Activated naive CD8-positive, alpha-beta T cell treated with anti-CD3 and anti-CD28 coated beads for 36 hours (primary cell): Measurements from ENCODE around the gene G6PC1. TPM values are rescaled to one million over a fixed set of nuclear protein-coding genes. Genes with fewer than 3 reads are reported as not detected.
"Not testable (repeated sequence)": the region's sequence is repeated elsewhere in the genome, so short reads cannot be mapped to it uniquely, and the experiment has no call there.

Experiments
- DNase-seq: peaks from one replicate; pipeline ENCODE4 v3.0.0; 2021
- H3K27ac Mint-ChIP-seq: one replicate; pipeline ENCODE4 v1.8.0; 2022; ENCODE audit warnings: mild to moderate bottlenecking, moderate library complexity, mixed read lengths
- H3K27me3 Mint-ChIP-seq: one replicate; pipeline ENCODE4 v1.8.0; 2022; ENCODE audit warnings: mild to moderate bottlenecking, mixed read lengths
- H3K36me3 Mint-ChIP-seq: one replicate; pipeline ENCODE4 v1.8.0; 2021; ENCODE audit warnings: mild to moderate bottlenecking, mixed read lengths
- H3K4me1 Mint-ChIP-seq: one replicate; pipeline ENCODE4 v1.8.0; 2021; ENCODE audit warnings: mixed read lengths
- H3K4me3 Mint-ChIP-seq: one replicate; pipeline ENCODE4 v1.8.0; 2022; ENCODE audit warnings: mild to moderate bottlenecking, moderate library complexity, mixed read lengths
- H3K9me3 Mint-ChIP-seq: one replicate; pipeline ENCODE4 v1.8.0; 2022; ENCODE audit warnings: mixed read lengths
- total RNA-seq, 2 experiments: library from RNA; stranded (reverse); gene quantifications; one replicate each; pipeline ENCODE4 v1.2.3, GENCODE V29; 2021

Gene G6PC1
- total RNA-seq, 2 experiments from 2014 or later, result not detected

GRCh38 chr17:42866631-42867575 lies 33.7 kb upstream of the G6PC1 start:
- Mint-ChIP-seq H3K9me3 (no peaks in the 10 kb centered on the region), H3K4me1 (no peaks in the 10 kb centered on the region), H3K27ac (no peak overlapping the region), H3K27me3 (peaks cover 6% of the 10 kb centered on the region), H3K4me3 (no peak overlapping the region), H3K36me3 (no peaks in the 10 kb centered on the region)
- DNase-seq, result no peak

GRCh38 chr17:42867694-42868261 lies 32.8 kb upstream of the G6PC1 start:
- not testable (repeated sequence) for H3K27me3 Mint-ChIP-seq

GRCh38 chr17:42868338-42868737 lies 32.3 kb upstream of the G6PC1 start:
- no peak overlapping the region for H3K4me3 Mint-ChIP-seq
- H3K36me3 Mint-ChIP-seq, result no peaks in the 10 kb centered on the region

More at GRCh38 chr17:42867694-42868261, 32.8 kb upstream of the G6PC1 start:
- H3K36me3 Mint-ChIP-seq, H3K27ac Mint-ChIP-seq, DNase-seq, H3K4me1 Mint-ChIP-seq, H3K9me3 Mint-ChIP-seq, H3K4me3 Mint-ChIP-seq: not testable (repeated sequence)

GRCh38 chr17:42871647-42872046 lies 29.0 kb upstream of the G6PC1 start:
- Mint-ChIP-seq H3K36me3 (no peaks in the 10 kb centered on the region), H3K4me3 (no peak overlapping the region), H3K27me3 (peaks cover 8% of the 10 kb centered on the region), H3K27ac (no peak overlapping the region), H3K4me1 (no peaks in the 10 kb centered on the region), H3K9me3 (no peaks in the 10 kb centered on the region)
- DNase-seq, result no peak

More at GRCh38 chr17:42868338-42868737, 32.3 kb upstream of the G6PC1 start:
- DNase-seq, result no peak
- H3K27ac Mint-ChIP-seq, result no peak overlapping the region
- no peaks in the 10 kb centered on the region for H3K4me1 Mint-ChIP-seq
- no peaks in the 10 kb centered on the region for H3K9me3 Mint-ChIP-seq
- H3K27me3 Mint-ChIP-seq, result peaks cover 11% of the 10 kb centered on the region

GRCh38 chr17:42872251-42872965 lies 28.2 kb upstream of the G6PC1 start:
- no peaks in the 10 kb centered on the region for H3K9me3 Mint-ChIP-seq
- no peak overlapping the region for H3K4me3 Mint-ChIP-seq
- peaks cover 4% of the 10 kb centered on the region for H3K27me3 Mint-ChIP-seq
- no peaks in the 10 kb centered on the region for H3K36me3 Mint-ChIP-seq
- H3K4me1 Mint-ChIP-seq, result no peaks in the 10 kb centered on the region
- no peak overlapping the region for H3K27ac Mint-ChIP-seq
- no peak for DNase-seq

GRCh38 chr17:42873315-42873714 lies 27.3 kb upstream of the G6PC1 start:
- no peak overlapping the region for H3K27ac Mint-ChIP-seq
- peaks cover 4% of the 10 kb centered on the region for H3K27me3 Mint-ChIP-seq
- H3K36me3 Mint-ChIP-seq, result no peaks in the 10 kb centered on the region
- no peaks in the 10 kb centered on the region for H3K4me1 Mint-ChIP-seq
- H3K9me3 Mint-ChIP-seq, result no peaks in the 10 kb centered on the region
- no peak for DNase-seq
- no peak overlapping the region for H3K4me3 Mint-ChIP-seq

- H3K27me3 Mint-ChIP-seq, H3K4me3 Mint-ChIP-seq, H3K27ac Mint-ChIP-seq, H3K4me1 Mint-ChIP-seq, H3K36me3 Mint-ChIP-seq, DNase-seq, H3K9me3 Mint-ChIP-seq: not testable (repeated sequence)
Observed at GRCh38 chr17:42873932-42874695, 26.5 kb upstream of the G6PC1 start.

- H3K27me3 Mint-ChIP-seq, result peaks cover 13% of the 10 kb centered on the region
- no peak overlapping the region for H3K4me3 Mint-ChIP-seq
- no peaks in the 10 kb centered on the region for H3K36me3 Mint-ChIP-seq
- no peak for DNase-seq
- no peaks in the 10 kb centered on the region for H3K4me1 Mint-ChIP-seq
- no peaks in the 10 kb centered on the region for H3K9me3 Mint-ChIP-seq
- no peak overlapping the region for H3K27ac Mint-ChIP-seq
Observed at GRCh38 chr17:42877037-42877436, 23.6 kb upstream of the G6PC1 start.

- Mint-ChIP-seq H3K36me3 (no peaks in the 10 kb centered on the region), H3K9me3 (no peaks in the 10 kb centered on the region), H3K27ac (no peak overlapping the region), H3K4me1 (no peaks in the 10 kb centered on the region), H3K4me3 (no peak overlapping the region), H3K27me3 (peaks cover 9% of the 10 kb centered on the region)
- DNase-seq, result no peak
Observed at GRCh38 chr17:42878123-42878880, 22.3 kb upstream of the G6PC1 start.

GRCh38 chr17:42878924-42879595 lies 21.5 kb upstream of the G6PC1 start:
- H3K27ac Mint-ChIP-seq, result no peak overlapping the region
- no peaks in the 10 kb centered on the region for H3K4me1 Mint-ChIP-seq
- no peaks in the 10 kb centered on the region for H3K9me3 Mint-ChIP-seq
- DNase-seq, result no peak
- H3K4me3 Mint-ChIP-seq, result no peak overlapping the region
- no peaks in the 10 kb centered on the region for H3K36me3 Mint-ChIP-seq
- H3K27me3 Mint-ChIP-seq, result peaks cover 9% of the 10 kb centered on the region

- Mint-ChIP-seq H3K36me3 (no peaks in the 10 kb centered on the region), H3K9me3 (no peaks in the 10 kb centered on the region), H3K27me3 (peaks cover 9% of the 10 kb centered on the region), H3K4me1 (no peaks in the 10 kb centered on the region), H3K27ac (no peak overlapping the region), H3K4me3 (no peak overlapping the region)
- no peak for DNase-seq
Observed at GRCh38 chr17:42879596-42879985, 21.0 kb upstream of the G6PC1 start.

GRCh38 chr17:42880776-42881310 lies 19.8 kb upstream of the G6PC1 start:
- no peak overlapping the region for H3K4me3 Mint-ChIP-seq
- no peak overlapping the region for H3K27ac Mint-ChIP-seq
- no peak for DNase-seq
- no peaks in the 10 kb centered on the region for H3K36me3 Mint-ChIP-seq
- no peaks in the 10 kb centered on the region for H3K4me1 Mint-ChIP-seq
- peaks cover 9% of the 10 kb centered on the region for H3K27me3 Mint-ChIP-seq
- H3K9me3 Mint-ChIP-seq, result no peaks in the 10 kb centered on the region

- not testable (repeated sequence) for H3K9me3 Mint-ChIP-seq, H3K36me3 Mint-ChIP-seq
- peaks cover 14% of the 10 kb centered on the region for H3K27me3 Mint-ChIP-seq
Observed at GRCh38 chr17:42881706-42882105, 18.9 kb upstream of the G6PC1 start.

More at GRCh38 chr17:42881706-42882105, 18.9 kb upstream of the G6PC1 start:
- not testable (repeated sequence) for DNase-seq, H3K4me1 Mint-ChIP-seq, H3K27ac Mint-ChIP-seq, H3K4me3 Mint-ChIP-seq
